Tibial nerve (tissue), 4 donors: ENCODE results near the gene ATP1A2.

ENCODE experiments used
- CTCF ChIP-seq, 5 experiments: fragments of 200-600 bp in 3 of 5; fragments of 450-650 bp in 2 of 5; sonication (generic) in 3 of 5; IDR thresholded peaks; one replicate each; pipeline ENCODE4 v1.5.1; 2016 to 2019; ENCODE audit warnings: antibody characterized with exemption in 5 of 5, mild to moderate bottlenecking in 3 of 5, moderate library complexity in 2 of 5
- EP300 ChIP-seq, 2 donors: sonication (generic); formaldehyde crosslinking; IDR thresholded peaks; one replicate each; pipeline ENCODE4 v1.6.1; 2017; ENCODE audit warnings: antibody characterized with exemption in 2 of 2, mild to moderate bottlenecking in 1 of 2
- POLR2A ChIP-seq, 2 donors: fragments of 450-650 bp; IDR thresholded peaks; one replicate each; pipeline ENCODE4 v1.6.1; 2017; ENCODE audit warnings: antibody characterized with exemption in 2 of 2, mild to moderate bottlenecking in 2 of 2, moderate library complexity in 2 of 2

DNA sequence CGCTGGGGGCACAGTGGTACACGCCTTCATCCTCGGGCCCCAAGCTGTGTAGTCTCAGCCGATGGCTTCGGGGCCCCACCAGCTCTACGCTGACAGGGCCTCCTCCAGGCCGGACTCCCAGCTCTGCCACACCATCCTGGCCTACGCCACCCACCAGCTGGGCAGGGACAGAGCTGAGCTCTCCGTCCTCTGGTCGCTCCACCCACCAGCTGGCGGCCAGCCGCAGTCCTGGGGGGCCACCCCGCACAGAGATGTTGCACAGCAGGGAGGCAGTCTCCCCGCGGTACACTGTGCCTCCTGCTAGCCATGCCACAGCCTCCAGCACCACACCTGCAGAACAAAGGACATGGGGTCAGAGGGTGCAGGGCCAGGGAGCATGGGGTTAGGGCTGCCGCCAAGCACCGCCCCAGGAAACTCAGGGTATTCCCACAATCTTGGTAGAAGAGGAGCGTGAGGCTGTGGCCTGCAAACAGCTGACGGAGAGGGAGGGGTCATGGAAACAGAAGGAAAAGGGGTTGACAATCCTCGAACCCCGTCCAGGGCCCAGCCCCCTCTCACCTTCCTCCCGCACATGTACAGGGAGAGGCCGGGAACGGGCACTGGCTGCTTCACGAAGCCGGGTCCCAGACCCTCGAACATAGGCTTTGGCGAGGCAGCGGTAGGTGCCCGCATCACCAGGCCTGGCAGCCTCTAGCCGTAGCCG is 23.0 kb upstream of the ATP1A2 start:
- TF ChIP-seq POLR2A (IDR thresholded peaks at IDR 0.05) (no peak), CTCF (IDR thresholded peaks at IDR 0.05) (no peak), EP300 (IDR thresholded peaks at IDR 0.05) (no peak)
